BJ (cell line): Measurements from ENCODE around the gene C19orf67. TPM values are rescaled to one million over a fixed set of nuclear protein-coding genes. Genes with fewer than 3 reads are reported as not detected.

ENCODE experiments used
- CTCF ChIA-PET: fragments of 350-600 bp; formaldehyde crosslinking; extraction: SDS; loops from one replicate; lab custom pipeline; 2021; ENCODE audit warnings: antibody characterized with exemption, inconsistent platforms; lab: Yijun Ruan, JAX
- POLR2A ChIA-PET: fragments of 300-600 bp; sonication (Branson Sonifier 250); formaldehyde crosslinking; extraction: SDS; loops from one replicate; lab custom pipeline; 2021; ENCODE audit warnings: antibody characterized with exemption; lab: Charles Lee
- DNase-seq: peaks from one replicate; pipeline ENCODE4 v3.0.0-alpha.2; 2011; ENCODE audit warnings: low read depth
- H3K27me3 ChIP-seq: 2 replicates; pipeline ENCODE4 v1.6.0; 2011; ENCODE audit warnings: low read length; ENCODE audit not compliant: control insufficient read depth, insufficient read depth
- H3K36me3 ChIP-seq: 2 replicates; pipeline ENCODE4 v1.5.1; 2011; ENCODE audit warnings: low read length; ENCODE audit not compliant: control insufficient read depth, insufficient read depth
- H3K4me3 ChIP-seq: 2 replicates; pipeline ENCODE4 v1.5.1; 2011; ENCODE audit warnings: low read depth, mild to moderate bottlenecking, control low read depth, low read length
- polyA plus RNA-seq: library from polyadenylated mRNA; depleted of rRNA; stranded (reverse); fragments of >200 nt; gene quantifications from 2 replicates; pipeline ENCODE4 v1.2.3, GENCODE V29; 2011
- TF ChIP-seq, protein P1 (sequence below): IDR thresholded peaks from 2 replicates; pipeline ENCODE4 v1.5.1; 2011; ENCODE audit warnings: low read depth, mild to moderate bottlenecking, control low read depth, inconsistent platforms, low read length, moderate library complexity; ENCODE audit not compliant: insufficient read depth

The C19orf67 gene
- polyA plus RNA-seq, 1 experiment = not detected

DNA sequence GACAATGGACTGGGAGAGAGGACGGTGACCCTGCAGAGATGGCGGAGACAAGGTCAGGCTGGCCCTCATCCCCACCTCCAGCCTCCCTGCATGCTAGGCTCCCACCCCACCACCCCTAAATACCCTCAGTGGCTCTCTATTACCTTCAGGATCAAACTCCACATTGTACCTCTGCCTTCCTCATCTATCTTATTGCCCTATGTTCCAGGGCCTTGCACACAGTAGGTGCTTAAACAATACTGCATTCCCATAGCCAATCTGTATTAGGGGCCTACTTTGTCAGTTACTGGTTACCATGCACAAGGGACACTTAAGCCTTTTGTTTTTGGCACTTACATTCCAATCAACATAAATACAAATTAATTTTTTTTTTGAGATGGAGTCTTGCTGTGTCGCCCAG, 30.2 kb downstream of the C19orf67 start:
- no peak overlapping the region for H3K4me3 ChIP-seq
- TF ChIP-seq, protein P1, sequence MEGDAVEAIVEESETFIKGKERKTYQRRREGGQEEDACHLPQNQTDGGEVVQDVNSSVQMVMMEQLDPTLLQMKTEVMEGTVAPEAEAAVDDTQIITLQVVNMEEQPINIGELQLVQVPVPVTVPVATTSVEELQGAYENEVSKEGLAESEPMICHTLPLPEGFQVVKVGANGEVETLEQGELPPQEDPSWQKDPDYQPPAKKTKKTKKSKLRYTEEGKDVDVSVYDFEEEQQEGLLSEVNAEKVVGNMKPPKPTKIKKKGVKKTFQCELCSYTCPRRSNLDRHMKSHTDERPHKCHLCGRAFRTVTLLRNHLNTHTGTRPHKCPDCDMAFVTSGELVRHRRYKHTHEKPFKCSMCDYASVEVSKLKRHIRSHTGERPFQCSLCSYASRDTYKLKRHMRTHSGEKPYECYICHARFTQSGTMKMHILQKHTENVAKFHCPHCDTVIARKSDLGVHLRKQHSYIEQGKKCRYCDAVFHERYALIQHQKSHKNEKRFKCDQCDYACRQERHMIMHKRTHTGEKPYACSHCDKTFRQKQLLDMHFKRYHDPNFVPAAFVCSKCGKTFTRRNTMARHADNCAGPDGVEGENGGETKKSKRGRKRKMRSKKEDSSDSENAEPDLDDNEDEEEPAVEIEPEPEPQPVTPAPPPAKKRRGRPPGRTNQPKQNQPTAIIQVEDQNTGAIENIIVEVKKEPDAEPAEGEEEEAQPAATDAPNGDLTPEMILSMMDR = no peak
- no peak for DNase-seq
- peaks cover 8% of the 10 kb centered on the region; the same call in 1 of the 2 replicates for H3K27me3 ChIP-seq
- CTCF ChIA-PET = interaction anchor here (0.8 to 8.7 kb wide), 3 partner anchors 16 to 176 kb away, joined by 3 to 115 read pairs (median 3); partner anchors contain the start of gene MISP3
- POLR2A ChIA-PET = no interaction called here
- no peaks in the 10 kb centered on the region for H3K36me3 ChIP-seq

DNA sequence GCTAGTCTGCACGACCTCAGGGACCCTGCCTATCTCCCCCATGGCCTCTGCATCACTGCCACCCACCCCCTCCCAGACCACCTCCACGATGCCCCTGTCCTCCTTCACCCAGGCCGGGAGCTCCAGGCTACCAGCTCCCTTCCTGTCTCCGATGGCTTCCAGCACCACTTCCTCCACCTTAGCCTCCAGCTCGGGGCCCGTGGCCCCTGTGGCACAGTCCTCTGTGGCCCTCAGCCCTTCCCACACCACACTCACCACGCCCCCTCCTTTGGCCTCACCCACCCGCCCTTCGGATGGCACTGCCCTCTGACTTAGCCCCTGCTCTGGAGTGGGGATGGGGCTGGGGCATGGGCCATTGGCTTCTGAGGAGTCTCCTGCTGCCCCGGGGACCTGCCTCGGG, 30.9 kb downstream of the C19orf67 start:
- TF ChIP-seq, protein P1 = no peak
- peaks cover 7% of the 10 kb centered on the region; the same call in 1 of the 2 replicates for H3K27me3 ChIP-seq
- POLR2A ChIA-PET = no interaction called here
- no peaks in the 10 kb centered on the region for H3K36me3 ChIP-seq
- no peak overlapping the region for H3K4me3 ChIP-seq
- no peak for DNase-seq
- CTCF ChIA-PET = interaction anchor here (0.6 to 1.0 kb wide), 4 partner anchors 12 to 83 kb away, joined by 3 to 5 read pairs (median 3); no protein-coding TSS in a partner anchor

DNA sequence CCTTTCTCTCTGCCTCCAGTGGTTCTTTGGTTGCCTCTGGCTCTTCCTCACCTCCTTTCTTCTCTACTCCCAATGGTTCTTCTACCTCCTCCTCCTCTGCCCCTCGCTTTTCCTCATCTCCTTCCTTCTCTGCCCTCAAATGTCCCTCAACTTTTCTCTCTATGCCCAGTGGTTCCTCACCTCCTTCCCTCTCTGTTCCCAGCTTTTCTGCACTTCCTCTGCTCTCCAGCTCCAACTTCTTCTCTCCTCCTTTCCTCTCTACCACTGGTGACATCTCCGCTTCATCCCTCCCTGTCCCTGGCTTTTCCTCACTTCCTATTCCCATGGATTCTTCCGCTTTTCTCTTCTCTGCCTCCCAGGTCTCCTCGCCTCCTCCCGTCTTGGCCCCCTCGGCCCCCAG, 31.5 kb downstream of the C19orf67 start:
- DNase-seq = no peak
- TF ChIP-seq, protein P1 = no peak
- Histone ChIP-seq H3K27me3 (peaks cover 3% of the 10 kb centered on the region; the same call in 1 of the 2 replicates), H3K36me3 (no peaks in the 10 kb centered on the region), H3K4me3 (no peak overlapping the region)
- ChIA-PET CTCF (interaction anchor here (0.6 to 1.0 kb wide), 5 partner anchors 11 to 394 kb away, joined by 3 to 5 read pairs (median 3); no protein-coding TSS in a partner anchor), POLR2A (no interaction called here)

DNA sequence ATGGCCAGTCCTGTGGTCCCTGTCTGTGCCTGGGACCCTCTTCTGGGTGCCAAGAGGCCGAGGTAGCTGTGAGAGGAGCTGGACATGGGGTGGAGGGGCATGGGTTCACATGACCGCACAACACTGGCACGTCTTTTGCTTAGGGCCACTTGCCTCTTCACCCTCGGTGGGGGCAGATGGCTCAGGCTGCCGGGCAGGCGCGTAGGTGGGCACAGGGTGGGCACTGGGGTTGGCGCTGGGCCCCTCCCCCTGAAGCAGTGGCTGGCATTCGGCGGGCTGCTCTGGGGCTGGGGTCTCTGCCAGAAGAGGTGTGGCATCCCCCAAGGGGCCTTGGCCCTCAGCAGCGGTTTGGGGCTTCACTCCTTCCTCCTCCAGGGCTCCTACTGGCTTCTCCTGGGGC, 32.1 kb downstream of the C19orf67 start:
- H3K4me3 ChIP-seq = no peak overlapping the region
- no peak for DNase-seq
- POLR2A ChIA-PET = no interaction called here
- H3K36me3 ChIP-seq = no peaks in the 10 kb centered on the region
- 0 out of 2 replicates have a peak, but pooled peaks cover 1% of the 10 kb centered on the region for H3K27me3 ChIP-seq
- CTCF ChIA-PET = interaction anchor here (0.9 to 1.8 kb wide), 3 partner anchors 11 to 20 kb away, joined by 3 to 12 read pairs (median 3); partner anchors contain the start of gene MISP3
- TF ChIP-seq, protein P1 = no peak

DNA sequence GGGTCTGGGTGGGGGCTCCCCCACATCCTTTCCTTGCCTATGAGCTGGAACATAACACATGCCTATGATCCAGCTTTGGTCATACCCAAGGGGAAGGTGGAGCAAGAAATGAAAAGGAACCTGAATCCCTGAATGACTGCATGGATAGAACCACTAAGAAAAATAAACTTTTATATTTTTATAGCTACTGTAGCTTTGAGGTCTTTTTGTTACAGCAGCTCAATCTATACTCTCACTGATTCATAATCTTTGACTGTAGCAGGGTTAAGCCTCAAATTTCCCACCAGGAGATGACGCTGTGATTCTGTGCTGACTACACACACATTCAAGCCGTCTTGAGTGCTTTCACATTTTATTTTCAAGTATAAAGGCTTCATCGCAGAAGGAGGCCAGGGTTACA, 32.6 kb downstream of the C19orf67 start:
- DNase-seq = no peak
- POLR2A ChIA-PET = no interaction called here
- CTCF ChIA-PET = interaction anchor here (0.6 to 1.8 kb wide), 6 partner anchors 9 to 23 kb away, joined by 3 to 12 read pairs (median 4); partner anchors contain the start of genes IL27RA, MISP3 and PALM3
- no peaks in the 10 kb centered on the region for H3K27me3 ChIP-seq
- H3K36me3 ChIP-seq = no peaks in the 10 kb centered on the region
- H3K4me3 ChIP-seq = no peak overlapping the region
- TF ChIP-seq, protein P1 = no peak
